NOMO-1 (cell line): Measurements from ENCODE around the gene PARVB.

Experiments
- DNase-seq, 2 experiments: peaks; one replicate each; lab custom pipeline; 2025; ENCODE audit not compliant: unreplicated experiment in 2 of 2; lab: John Stamatoyannopoulos, UW

The PARVB gene

GRCh38 chr22:44024288-44024921 lies at the start of gene PARVB:
TSS of gene PARVB (plus strand) at chr22:44024302. CDS start at chr22:44024340, 38 bp downstream.
- DNase-seq: peak in 1 of 2 experiments; percentile 7

- no peak for DNase-seq
These were observed 49.1 kb upstream of the PARVB start for GRCh38 chr22:43975041-43975440.

GRCh38 chr22:43976861-43977795 lies 47.0 kb upstream of the PARVB start:
- DNase-seq: no peak

GRCh38 chr22:43978558-43978957 lies 45.5 kb upstream of the PARVB start:
- DNase-seq: no peak

- no peak for DNase-seq
These were observed 43.5 kb upstream of the PARVB start for GRCh38 chr22:43980579-43980978.

GRCh38 chr22:43980996-43981395 lies 43.1 kb upstream of the PARVB start:
- DNase-seq: no peak

GRCh38 chr22:43983808-43984207 lies 40.3 kb upstream of the PARVB start:
- DNase-seq: no peak

- no peak for DNase-seq
These were observed 38.6 kb upstream of the PARVB start for GRCh38 chr22:43985532-43985931.

GRCh38 chr22:43988116-43988820 lies 35.8 kb upstream of the PARVB start:
- no peak for DNase-seq

GRCh38 chr22:43988960-43989359 lies 35.1 kb upstream of the PARVB start:
- no peak for DNase-seq

- DNase-seq: no peak
These were observed 34.1 kb upstream of the PARVB start for GRCh38 chr22:43990044-43990443.

- no peak for DNase-seq
These were observed 32.6 kb upstream of the PARVB start for GRCh38 chr22:43991316-43992020.

GRCh38 chr22:43992331-43992821 lies 31.7 kb upstream of the PARVB start:
- DNase-seq: no peak

GRCh38 chr22:43993072-43993760 lies 30.9 kb upstream of the PARVB start:
- peak; percentile 16 to 21 for DNase-seq

- DNase-seq: no peak
These were observed 30.1 kb upstream of the PARVB start for GRCh38 chr22:43994006-43994405.

- no peak for DNase-seq
These were observed 29.7 kb upstream of the PARVB start for GRCh38 chr22:43994416-43994815.

GRCh38 chr22:43995057-43995685 lies 28.9 kb upstream of the PARVB start:
- DNase-seq: no peak

- DNase-seq: no peak
These were observed 28.3 kb upstream of the PARVB start for GRCh38 chr22:43995798-43996169.

- no peak for DNase-seq
These were observed 27.7 kb upstream of the PARVB start for GRCh38 chr22:43996170-43996980.
